ENCODE data around the gene PEX14.
"Not testable (repeated sequence)": the region's sequence is repeated elsewhere in the genome, so short reads cannot be mapped to it uniquely, and the experiment has no call there.

PEX14 gene, protein sequence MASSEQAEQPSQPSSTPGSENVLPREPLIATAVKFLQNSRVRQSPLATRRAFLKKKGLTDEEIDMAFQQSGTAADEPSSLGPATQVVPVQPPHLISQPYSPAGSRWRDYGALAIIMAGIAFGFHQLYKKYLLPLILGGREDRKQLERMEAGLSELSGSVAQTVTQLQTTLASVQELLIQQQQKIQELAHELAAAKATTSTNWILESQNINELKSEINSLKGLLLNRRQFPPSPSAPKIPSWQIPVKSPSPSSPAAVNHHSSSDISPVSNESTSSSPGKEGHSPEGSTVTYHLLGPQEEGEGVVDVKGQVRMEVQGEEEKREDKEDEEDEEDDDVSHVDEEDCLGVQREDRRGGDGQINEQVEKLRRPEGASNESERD

DNA sequence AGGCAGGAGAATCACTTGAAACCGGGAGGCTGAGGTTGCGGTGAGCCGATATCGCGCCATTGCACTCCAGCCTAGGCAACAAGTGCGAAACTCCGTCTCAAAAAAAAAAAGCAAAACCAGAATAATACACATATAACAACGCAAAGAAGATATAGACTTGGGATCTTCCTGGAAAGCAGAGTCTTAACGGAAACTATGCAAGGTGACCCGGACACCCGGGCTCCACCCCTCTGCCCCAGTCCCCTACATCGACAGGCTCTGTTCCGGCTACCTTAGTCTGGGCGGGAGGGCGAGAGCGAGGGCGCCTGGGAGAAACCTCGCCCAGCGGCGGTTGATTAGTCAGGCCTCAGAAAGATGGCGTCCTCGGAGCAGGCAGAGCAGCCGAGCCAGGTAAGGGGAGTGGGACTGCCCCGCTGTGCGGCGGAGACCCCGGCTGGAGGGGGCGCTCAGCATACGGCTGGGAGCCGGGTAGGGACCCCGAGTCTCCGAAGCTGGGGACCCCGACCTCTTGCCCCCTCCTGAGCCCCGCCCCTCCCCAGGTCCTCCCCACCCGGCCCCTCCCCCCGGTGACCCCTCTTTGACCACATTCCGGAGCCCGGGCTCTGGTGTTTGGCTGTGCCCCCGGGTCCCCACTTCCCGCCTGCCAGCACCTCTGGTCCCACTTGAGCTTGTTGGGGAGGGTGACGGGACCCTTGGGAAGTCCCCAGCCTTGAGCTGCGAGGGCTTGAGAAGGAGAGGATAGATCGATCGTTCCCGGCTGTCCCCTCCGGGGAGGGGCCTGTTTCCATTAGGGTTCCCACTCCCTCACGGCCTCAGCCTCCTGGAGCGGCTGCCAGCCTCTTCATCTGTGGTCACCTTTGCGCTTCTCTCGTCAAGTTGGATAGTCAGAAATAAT is at the start of gene PEX14:
Gene PEX14 (plus strand): TSS at position 338 of the 895 bp plus-strand sequence. CDS start 17 bp downstream, at position 355.
- peak; percentile 64 to 79 (median 74) for DNase-seq

DNA sequence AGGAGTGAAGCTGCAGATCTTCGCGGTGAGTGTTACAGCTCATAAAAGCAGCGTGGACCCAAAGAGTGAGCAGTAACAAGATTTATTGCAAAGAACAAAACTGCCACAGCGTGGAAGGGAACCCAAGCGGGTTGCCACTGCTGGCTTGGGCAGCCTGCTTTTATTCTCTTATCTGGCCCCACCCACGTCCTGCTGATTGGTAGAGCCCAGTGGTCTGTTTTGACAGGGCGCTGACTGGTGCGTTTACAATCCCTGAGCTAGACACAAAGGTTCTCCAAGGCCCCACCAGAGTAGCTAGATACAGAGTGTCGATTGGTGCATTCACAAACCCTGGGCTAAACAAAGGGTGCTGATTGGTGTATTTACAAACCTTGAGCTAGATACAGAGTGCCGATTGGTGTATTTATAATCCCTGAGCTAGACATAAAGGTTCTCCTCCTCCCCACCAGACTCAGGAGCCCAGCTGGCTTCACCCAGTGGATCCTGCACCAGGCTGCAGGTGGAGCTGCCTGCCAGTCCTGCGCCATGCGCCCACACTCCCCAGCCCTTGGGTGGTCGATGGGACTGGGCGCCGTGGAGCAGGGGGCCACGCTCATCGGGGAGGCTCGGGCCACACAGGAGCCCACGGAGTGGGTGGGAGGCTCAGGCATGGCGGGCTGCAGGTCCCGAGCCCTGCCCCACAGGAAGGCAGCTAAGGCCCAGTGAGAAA is 48.8 kb upstream of the PEX14 start:
- not testable (repeated sequence) for DNase-seq

DNA sequence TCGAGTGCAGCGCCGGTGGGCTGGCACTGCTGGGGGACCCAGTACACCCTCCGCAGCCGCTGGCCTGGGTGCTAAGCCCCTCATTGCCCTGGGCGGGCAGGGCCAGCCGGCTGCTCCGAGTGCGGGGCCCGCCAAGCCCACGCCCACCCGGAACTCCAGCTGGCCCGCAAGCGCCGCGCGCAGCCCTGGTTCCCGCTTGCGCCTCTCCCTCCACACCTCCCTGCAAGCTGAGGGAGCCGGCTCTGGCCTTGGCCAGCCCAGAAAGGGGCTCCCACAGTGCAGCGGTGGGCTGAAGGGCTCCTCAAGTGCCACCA is 48.3 kb upstream of the PEX14 start:
- not testable (repeated sequence) for DNase-seq

DNA sequence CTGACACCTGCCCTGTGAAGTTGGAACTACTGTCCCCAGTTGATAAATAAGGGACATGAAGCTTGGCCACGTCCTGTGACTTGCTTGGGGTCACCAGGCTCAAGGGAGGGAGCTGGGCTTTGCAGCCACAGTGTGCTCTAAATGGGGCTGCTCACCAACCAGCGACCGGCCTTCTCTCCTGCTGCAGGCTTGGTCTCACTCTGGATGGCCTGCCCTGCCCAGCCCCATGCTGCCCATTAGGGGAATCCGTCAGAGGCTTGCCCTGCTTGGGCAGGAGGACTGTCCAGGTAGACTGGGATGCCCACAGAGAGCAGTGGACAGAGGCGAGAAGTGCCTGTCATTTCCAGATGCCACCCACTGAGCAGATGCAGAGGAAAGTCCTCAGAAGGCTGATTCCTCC is 45.8 kb upstream of the PEX14 start:
- no peak for DNase-seq

DNA sequence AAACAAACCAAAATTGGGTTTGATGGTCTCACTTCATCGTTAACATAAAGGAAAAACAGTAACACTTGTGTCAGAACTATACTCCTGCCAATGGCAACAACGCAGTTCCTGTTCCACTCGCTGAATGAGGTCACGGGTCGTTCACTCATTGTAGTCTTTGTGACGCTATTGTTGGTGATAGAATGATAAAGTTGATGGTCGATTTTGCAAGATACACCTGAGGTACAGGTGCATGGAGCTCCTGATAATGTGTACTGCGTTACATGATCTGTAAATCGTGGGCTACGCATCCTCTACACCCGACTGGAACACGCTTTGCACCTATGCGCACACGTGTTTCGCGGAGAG is 44.9 kb upstream of the PEX14 start:
- peak in 1 of 6 experiments; percentile 22 for DNase-seq

DNA sequence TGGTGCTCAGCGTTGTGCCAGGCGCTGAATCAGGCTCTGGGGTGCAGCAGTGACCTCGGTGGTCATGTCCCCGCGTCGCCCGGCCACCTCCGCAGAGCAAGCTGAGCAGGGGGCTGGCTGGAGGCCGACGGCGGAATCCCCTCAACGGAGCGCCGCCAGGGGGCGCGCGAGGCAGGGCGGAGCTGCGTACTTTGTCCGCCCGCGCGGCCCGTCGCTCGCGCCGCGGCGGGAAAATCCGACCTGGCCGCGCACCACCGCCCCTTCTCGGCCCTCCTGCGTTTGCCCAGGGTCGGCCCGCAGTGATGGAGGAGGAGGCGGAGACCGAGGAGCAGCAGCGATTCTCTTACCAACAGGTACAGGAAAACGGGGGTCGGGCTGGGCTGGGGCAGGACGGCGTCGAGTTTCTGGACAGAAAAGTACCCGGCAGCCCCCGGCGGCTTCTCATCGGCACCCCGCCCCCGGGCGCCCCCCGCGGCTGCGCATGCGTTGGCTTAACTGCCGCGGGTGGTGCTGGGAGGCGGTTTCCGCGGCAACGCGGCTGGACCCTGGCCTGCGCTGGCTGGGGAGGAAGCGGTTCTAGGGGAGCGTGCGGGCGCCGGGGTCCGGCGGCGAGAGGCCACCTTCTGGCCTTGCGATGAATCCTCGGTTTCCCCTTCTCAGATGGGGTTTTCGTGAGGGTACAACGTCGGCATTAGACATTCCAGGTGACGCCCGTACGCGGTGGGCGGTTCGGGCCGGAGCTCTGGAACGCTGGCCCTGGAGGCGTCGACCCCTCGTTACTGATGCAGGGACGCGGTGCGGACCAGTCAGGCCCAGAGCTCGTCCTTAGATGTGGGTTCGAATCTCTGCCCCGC is 44.3 kb upstream of the PEX14 start, which contains the start of gene CENPS:
Gene CENPS (plus strand): TSS at position 218 of the 854 bp plus-strand sequence. CDS start 85 bp downstream, at position 303.
- DNase-seq, result peak; percentile 78 to 97 (median 88)

DNA sequence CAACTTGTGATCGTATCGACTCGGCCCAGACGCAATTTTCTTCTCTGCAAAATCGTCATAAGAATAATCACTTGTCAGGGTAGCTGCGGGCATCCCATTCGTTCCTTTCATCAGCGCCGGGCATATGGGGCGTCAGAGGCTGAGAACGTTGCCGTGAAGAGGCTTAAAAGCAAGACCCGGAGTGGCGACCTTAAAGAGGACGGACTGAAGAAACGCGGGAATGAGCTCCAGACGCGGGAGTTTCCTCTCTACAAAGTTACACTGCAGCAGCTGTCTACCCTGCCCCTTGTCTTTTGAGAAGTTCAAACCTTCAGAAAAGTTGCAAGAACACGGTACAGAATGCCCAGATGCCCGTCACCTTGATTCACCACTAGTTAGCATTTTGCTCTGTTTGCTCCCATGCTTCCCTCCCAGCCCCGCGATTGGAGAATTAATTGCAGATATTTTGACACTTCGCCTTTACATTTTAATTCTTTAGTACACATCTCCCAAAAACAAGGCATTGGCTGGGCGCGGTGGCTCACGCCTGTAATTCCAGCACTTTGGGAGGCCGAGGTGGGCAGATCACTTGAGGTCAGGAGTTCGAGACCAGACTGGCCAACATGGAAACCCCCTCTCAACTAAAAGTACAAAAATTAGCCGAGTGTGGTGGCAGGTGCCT is 43.5 kb upstream of the PEX14 start:
- peak in 2 of 6 experiments; percentile 17 to 40 for DNase-seq

DNA sequence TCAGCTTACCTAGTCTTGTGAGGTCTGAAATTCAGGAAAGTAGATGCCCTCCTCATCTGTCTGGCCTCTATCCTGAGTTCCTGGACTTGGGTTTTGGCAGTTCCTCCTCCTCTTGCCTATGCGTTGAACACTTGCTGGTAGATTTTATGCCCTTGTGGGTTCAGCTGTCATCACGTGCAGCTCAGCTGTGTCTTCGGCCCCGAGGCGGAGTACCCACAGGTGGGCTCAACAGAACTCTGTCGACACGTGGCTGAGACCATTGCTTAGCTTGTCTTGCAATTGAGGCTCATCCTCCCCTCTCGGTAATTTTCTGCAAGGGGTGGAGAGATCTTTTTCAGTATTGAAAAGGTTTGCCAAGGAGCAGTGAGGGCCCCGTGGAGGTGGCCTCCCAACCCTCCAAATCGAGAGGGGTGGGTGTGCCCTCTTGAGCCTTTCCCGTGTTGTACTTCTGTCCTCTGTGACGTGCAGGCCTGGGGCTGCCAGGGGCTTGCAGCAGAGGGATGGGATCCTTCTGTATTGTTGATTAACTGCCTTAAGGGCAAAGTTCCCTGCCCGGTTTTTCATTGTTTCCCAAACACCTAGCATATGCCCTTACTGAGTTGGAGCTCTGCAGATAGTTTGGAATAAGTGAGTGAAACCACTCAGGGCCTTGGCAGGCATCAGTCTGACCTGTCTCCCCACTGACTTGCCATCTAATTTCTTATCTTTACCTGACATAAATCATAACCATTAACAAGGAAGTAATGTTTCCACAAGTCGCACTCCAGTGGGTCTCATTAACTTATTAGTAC is 41.6 kb upstream of the PEX14 start:
- no peak for DNase-seq

DNA sequence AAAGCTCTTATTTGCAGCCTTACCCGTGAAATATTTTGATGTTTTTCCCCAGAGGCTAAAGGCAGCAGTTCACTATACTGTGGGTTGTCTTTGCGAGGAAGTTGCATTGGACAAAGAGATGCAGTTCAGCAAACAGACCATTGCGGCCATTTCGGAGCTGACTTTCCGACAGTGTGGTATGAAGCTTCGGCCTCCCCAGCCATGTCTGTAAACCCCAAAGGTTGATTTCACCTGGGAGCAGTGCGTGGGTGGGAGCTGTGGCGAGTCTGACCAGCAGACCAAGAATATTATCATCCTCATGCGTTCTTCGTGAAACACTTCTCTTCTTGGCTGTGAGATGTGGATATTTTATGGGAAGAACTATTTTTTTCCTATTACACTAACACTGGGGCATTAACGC is 41.0 kb upstream of the PEX14 start:
- no peak for DNase-seq

DNA sequence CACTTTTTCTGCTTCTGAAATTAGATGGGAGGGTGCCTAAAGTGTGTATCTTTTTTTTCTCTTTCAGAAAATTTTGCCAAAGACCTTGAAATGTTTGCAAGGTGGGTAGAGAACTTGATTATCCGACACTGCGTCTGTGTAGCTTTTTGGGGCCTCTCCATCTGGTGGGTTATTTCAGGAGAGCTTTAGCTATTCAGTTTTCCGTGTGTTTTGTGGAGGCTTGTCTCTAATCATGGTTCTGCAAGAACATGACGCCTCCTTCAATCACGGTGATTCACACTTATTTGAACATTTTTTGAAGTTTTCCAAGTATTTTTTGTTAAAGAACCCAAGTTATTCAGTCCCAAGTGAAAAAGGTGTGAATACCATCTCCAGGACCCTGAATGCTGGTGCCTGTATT is 40.2 kb upstream of the PEX14 start:
- DNase-seq, result no peak

DNA sequence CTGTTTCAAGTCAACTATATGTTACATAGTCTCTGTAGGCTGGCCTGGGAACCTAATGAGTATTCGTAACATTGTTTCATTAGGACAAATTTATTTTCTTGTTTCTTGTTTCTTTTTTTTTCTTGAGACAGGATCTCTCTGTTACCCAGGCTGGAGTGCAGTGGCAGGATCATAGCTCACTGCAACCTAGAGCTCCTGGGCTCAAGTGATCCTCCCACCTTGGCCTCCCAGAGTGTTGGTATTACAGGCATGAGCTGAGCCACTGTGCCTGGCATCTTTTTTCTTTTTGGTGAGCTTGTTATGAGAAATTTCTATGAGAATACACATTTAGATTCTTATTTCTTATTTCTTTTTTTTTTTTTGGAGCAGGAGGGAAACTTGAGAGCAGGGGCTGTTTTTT is 37.7 kb upstream of the PEX14 start:
- no peak for DNase-seq

DNA sequence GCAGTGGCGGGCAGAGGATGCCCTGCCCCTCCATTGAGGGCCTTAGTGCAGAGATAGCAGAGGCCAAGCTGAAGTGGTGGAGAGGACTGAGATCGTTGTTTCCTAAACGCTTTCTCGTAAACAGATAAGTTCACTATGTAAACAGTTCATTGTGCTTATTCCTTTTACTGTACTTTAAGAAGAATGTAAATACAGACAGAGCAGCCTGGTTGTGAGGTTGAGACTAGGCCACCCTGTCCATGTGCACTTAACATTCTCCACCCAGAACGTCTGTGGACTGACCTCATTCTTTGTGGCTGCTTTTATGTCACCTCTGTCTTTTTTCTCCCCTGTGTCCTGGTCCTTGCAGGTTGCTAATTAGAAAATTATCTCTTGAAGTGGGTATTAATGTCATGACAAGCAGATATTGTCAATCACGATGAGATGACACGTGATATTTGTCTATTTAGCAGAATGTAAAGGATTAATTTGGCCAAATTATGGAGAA is 36.0 kb upstream of the PEX14 start:
- no peak for DNase-seq

DNA sequence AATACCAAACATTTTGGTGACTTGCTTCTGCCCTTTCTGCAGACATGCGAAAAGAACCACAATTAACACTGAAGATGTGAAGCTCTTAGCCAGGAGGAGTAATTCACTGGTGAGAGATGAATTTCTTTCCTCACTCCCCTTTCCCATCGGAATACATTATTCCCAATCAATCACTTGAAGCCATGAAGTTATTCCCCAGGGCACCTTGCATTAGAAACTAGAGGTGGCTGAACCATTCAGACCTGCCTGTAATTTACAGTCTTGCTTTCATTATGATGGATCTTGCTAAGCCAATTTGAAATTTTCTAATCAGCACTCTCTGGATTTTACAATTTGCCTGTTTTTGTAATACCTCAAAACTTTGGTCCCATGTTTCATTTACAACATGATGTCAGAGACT is 34.4 kb upstream of the PEX14 start:
- no peak for DNase-seq

DNA sequence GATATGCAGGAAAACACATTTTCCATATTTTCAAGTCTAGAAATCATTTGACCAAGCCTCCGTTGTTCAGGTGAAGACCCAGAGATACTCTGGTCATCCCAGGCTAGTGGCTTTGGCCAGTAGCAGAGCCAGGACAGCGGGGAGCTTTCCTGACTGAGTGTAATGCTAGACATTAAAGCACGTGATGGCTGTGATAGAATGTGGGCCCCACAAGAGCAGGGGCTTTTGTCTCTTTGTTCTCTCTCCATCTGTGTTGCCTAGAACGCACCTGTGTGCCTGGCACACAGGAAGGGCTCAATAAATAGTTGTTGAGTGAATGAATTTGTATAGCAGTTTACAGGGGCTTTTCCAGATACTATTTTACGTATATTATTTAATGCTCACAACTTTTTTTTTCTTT is 34.0 kb upstream of the PEX14 start:
- no peak for DNase-seq

DNA sequence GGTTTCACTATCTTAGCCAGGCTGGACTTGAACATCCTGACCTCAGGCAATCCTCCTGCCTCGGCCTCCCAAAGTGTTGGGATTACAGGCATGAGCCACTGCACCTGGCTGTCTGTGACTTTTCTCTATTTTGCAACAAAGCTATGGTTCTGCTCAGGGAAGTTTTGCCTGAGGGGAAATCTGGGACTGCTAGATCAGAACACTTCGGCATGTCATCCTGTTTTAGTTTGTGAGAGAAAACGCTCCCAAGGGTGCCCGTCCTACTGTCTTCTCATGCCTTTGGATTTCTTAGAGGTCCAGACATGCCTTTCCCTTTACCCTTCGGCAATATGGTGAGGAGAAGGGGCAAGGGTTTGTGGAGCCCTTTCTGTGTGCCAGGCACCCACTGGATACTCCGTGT is 30.5 kb upstream of the PEX14 start:
- no peak for DNase-seq

DNA sequence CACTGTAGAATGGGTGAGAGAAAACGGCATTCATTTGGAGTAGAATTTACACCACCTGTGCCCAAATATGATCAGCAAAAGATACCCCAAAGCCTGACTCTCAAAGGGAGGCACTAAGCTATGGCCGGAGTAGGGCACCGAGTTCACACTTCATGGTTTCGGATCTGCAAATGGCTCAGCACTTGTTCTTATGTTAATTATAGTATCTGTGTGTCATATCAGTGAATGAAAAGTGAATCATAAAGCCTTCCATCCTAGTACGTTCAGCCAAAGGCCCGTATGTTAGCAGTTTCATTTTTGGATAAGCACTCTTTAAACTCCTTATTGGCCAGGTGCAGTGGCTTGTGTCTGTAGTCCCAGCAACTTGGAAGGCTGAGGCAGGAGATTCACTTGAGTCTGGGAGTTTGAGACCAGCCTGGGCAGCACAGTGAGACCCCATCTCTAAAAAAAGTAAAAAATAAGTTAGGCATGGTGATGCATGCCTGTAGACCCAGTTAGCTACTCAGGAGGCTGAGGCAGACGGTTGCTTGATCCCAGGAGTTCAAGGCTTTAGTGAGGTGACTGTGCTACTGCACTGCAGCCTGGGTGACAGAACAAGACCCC is 29.9 kb upstream of the PEX14 start:
- no peak for DNase-seq

DNA sequence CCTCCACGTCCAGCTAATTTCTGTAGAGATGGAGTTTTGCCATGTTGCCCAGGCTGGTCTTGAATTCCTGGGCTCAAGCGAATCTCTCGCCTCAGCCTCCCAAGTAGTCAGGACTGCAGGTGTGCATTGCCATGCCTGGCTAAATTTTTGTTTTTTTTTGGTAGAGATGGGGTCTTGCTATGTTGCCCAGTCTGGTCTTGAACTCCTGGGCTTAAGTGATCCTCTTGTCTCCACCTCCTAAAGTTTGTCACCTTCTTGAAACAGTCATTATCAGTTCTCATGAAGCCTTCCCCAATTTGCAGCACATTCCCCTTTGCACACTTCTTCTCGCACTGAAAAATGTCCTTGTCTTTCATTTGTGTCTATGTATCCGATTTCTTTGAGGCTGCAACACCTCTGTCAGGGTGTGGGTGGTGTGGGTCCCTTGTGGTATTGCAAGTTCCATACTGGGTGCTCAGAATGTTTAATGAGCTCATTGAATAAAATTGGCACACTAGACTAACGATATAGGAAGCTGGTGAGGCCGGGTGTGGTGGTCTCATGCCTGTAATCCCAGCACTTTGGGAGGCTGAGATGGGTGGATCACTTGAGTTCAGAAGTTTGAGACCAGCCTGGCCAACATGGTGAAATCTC is 27.8 kb upstream of the PEX14 start:
- no peak for DNase-seq

DNA sequence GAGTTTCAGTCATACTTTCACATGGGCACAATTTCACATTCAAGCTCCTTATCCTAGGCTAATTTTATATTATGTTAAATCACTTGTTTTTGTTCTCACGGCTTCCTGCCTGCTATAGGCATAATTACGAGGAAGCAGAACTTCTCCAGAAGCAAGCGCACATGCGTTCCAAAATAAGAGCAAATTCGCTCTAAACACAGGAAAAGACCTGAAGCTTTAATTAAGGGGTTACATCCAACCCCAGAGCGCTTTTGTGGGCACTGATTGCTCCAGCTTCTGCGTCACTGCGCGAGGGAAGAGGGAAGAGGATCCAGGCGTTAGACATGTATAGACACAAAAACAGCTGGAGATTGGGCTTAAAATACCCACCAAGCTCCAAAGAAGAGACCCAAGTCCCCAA is 25.0 kb upstream of the PEX14 start, which contains the start of gene CORT:
Gene CORT (plus strand): TSS at position 281 of the 400 bp plus-strand sequence. CDS start 193 bp downstream, outside the sequence.
- DNase-seq, result no peak

DNA sequence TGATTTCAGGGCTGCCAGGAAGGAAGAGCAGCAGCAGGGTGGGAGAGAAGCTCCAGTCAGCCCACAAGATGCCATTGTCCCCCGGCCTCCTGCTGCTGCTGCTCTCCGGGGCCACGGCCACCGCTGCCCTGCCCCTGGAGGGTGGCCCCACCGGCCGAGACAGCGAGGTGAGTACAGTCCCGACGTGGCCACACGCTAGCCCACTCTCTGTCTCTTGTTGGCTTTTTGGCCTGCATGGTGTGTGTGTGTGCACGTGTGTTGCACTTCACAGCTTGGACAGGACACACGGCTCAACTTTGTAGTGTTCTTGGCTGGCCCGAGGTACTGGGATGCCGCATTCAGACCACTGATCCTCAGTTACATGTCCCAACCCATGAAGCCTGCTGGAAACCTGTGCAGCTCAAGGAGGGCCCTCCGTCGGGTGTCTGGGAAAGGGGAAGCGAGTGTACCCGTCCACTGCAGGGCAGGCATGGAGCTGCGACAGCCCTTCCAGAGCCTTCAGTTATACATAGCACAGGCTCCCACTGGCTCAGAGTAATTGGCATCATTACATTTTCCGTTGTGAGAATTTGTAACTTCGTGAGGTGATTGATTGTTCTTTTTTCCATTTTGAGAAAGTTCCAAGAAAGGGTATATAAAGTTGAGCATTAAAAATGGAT is 24.5 kb upstream of the PEX14 start:
- DNase-seq, result no peak

Measured in stimulated activated naive CD4-positive, alpha-beta T cell (primary cell).